ENCODE results near the gene WDR37.

Gene WDR37

DNA sequence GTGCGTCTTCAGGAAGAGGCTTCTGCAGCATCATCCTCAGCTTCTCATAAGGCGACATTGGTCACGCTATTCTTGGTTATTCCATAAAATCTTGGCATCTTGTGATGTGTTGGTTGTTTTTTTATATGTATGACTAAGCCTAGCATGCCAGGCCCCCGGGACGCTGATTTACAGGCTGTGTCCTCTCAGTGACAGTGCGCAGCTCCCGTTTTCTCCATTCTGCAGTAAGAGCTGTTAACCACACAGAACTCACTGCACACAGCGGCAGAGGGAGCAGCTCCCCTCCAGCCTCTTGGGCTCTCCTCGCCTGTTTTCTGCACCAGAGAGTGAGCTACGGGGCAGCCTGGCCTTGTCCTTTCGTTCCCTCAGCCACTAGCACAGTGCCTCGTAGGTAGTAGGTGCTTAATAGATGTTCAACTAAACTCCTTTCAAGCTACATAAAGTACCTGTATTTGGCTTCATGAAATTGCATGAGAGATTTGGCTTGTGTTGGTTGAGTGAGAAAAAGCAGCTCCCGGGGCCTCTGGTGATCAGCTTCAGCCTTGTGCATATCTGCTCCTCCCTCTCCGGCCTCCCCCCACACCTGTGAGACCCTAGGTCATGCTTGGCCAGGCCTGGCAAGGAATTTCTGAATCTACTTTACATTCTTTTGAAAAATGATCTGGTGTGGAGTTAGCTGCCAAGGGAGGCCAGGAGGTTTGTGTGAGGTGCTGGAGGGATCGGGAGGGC, 116.2 kb downstream of the WDR37 start:
- no peak for DNase-seq

DNA sequence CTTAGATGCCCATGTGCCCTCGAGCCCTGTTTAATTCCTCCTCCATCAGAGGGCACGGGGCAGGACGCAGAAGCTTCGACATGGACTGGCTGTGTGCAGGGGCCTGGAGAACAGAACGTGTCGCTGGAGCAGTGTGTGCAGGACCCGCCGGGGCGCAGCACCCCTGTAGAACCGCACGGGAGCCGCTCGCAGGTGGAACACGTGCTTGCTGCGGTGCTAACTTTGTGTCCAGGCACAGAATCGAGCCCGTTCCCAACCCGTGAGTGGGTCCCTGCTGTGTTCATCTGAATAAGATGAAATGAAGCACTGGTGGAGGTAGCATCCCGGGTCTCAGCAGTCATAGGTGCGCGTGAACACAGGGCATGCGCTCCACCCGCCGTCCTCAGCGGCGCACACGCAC, 116.9 kb downstream of the WDR37 start:
- no peak for DNase-seq

DNA sequence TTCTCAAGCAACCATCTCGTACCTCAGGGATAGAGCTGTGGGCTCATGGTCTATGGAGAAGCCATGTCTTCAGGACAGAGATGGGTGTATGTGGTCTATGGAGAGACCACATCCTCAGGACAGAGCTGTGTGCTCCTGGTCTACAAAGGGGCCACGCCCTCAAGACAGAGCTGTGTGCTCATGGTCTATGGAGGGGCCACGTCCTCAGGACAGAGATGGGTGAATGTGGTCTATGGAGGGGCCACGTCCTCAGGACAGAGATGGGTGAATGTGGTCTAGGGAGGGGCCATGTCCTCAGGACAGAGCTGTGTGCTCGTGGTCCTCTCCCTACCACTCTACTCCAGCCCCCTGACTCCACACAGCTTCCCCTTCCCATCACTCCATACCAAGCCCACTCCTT, 117.8 kb downstream of the WDR37 start:
- DNase-seq, result no peak

DNA sequence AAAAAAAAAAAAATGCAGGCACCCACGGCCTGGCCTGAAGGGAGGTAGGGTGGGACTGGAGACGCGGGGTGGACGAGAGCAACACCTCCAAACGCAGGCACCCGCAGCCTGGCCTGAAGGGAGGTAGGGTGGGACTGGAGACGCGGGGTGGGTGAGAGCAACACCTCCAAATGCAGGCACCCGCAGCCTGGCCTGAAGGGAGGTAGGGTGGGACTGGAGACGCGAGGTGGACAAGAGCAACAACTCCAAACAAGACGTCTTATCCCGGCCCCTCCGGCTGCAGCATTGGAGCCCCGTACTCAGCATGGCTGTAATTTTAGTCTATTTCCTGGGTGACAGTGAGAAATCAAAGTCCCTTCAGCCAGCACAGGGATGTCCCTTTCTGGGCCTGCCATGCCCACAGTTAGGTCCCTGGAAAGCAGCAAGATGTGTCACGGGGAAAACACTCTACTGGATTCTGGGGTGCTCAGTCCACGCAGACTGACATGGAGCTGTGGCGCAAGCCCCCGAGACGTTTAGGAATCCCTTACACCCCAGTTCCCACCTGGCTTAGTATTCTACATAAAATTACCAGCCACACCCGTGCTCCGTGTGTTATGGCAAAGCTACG, 119.9 kb downstream of the WDR37 start:
- no peak for DNase-seq

DNA sequence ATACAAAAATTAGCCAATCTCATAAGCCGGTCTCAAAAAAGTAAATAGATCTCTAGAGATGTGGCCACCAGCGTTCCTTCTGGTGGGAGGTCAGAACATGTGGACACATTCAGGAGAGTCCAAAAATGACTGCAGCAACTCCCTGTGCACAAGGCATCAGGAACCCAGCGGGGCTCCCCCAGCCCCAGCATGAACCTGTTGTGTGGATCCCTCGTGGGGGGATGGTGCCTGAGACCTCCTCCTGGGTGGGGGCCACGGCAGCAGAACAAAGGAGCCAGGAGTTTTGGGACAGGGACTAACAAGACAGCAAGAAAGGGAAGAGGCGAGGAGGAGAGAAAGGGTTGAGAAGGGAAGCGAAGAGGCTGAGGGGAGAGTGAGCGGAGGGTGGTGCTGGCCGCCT, 121.8 kb downstream of the WDR37 start:
- no peak for DNase-seq

DNA sequence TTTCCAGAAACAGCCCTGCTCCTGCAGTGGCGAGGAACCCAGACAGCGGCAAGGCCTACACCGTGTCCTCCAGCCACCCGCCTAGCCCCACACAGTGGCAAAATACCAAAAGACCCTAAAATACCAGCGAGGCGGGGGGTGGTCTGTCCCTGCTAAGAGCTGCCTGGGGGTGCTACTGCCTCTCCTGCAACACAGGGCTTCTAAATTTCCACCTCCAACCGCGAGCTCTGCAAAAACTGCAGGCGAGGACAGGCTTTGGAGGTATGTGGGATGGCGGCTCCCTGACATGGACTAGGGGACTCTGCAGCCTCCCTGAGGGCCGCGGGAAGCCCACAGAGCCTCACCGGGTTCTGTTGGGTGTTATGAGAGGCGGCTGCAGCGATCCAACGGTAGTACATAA, 122.3 kb downstream of the WDR37 start:
- DNase-seq, result no peak

DNA sequence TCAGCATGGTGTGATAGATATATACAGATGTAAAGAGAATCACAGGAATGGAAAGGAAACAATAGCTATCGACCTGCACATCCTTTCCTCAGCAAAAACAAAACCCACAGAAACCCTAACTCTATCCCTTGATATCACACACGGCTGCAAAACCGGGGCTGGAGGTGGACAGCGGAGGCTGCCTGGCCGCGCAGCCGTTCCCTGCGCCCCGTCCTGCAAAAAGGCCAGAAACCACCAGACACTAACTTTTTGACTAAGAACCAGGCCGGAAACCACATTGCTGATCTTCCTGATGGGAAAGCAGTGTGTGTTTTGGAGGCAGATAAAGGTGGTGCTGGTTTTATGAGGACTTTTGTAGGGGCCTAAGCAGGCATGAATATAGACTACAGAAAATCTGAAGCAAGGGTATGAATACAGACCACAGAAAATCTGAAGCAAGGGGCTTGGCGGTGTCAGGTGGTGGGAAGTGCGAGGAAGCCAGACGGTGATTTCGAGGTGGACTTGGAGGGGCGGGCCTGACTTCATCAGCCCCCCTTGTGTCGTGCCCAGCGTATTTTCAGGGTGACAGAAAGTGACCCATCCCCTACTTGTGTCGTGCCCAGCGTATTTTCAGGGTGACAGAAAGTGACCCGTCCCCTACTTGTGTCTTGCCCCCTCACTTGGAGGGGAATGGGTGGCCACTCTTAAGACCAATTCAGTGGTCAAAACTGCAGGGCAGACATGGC, 123.3 kb downstream of the WDR37 start:
- DNase-seq, result no peak

DNA sequence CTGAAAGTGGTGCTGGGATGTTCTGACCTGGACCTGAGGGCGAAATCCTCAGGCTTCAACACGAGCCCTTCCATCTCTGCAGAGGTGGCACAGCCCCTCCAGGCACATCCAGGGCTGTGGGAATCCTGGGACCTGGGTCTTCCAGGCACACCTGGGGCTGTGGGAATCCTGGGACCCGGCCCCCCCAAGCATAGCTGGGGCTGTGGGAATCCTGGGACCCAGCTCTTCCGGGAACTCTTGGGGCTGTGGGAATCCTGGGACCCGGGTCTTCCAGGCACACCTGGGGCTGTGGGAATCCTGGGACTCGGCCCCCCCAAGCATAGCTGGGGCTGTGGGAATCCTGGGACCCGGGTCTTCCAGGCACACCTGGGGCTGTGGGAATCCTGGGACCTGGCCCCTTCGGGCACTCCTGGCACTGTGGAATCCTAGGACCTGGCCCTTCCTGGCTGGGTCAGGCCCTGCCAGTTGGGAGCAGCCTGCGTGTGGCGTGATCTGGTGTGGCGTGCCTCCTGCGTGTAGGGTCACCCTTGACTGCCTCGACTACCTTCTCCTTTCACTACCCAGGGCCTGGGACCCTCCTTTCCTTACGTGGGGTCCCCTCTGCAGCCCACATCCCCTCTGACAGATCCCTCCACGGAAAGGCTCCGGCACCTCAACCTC, 124.0 kb downstream of the WDR37 start:
- no peak for DNase-seq

DNA sequence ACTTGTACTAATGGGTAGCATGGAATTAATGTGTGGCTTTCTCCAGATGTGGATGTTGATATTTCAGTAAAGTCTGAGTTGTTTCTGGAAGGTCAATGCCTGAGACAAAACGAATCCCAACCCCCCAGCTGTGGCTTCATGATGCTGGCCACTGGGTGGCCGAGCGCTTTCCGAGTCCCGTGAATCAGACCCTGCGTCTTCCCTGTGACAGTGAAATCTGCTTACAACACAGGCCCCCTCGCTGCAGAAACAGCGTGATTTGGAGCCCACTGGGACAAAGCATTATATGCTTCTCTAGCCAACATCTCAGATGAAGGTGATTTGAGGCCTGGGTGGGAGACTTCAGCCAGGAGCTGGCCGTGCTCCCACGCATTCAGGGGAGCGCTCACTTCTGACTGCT, 124.7 kb downstream of the WDR37 start:
- DNase-seq, result no peak
